GM18505 (cell line): ENCODE measurements around the gene HECTD1.

ENCODE experiments used
- ATAC-seq: cut with Tn5 transposase; IDR thresholded peaks from one replicate; pipeline ENCODE4 v1.9.1; 2021; ENCODE audit not compliant: unreplicated experiment
- POLR2A ChIP-seq: IDR thresholded peaks from 4 replicates; pipeline ENCODE4 v1.6.1; 2011; ENCODE audit warnings: borderline replicate concordance; ENCODE audit not compliant: insufficient read depth, insufficient read length; ENCODE audit errors: extremely low read depth

Gene HECTD1

GRCh38 chr14:31170411-31170810 lies 37.2 kb downstream of the HECTD1 start:
- no peak for ATAC-seq
- no peak for TF ChIP-seq POLR2A

DNA sequence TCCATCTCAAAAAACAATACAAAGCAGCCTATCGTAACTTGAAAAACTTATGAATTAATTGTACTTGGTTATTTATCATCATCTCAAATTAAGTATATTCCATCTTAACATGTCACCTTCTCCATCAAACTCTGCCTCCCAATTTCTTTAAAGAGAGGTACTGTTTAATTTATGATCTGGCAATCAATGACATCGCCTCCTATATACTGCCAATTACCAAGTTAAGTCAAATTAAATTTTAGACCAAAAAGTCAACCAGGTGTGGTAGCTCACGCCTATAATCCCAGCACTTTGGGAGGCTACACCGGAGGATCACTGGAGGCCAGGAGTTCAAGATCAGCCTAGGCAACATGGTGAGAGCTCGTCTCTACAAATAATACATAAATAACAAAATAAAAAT lies 37.7 kb downstream of the HECTD1 start:
- ATAC-seq: no peak
- no peak for TF ChIP-seq POLR2A

GRCh38 chr14:31167032-31167431 lies 40.6 kb downstream of the HECTD1 start:
- TF ChIP-seq POLR2A: no peak
- ATAC-seq: no peak

DNA sequence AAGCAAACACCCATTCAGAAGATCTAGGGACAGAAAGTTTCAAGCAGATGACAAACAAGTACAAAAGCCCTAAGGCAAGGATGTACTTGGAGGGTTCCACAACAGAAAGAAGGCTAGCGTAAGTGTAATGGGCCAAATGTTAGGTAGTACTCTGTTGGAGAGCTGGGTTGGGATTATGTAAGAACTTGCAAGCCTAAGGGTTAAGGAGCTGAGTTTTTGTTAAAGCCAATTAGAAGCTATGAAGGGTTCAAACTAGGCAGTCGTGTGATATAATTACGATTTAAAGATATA lies 41.4 kb downstream of the HECTD1 start:
- TF ChIP-seq POLR2A: no peak
- ATAC-seq: no peak

GRCh38 chr14:31164115-31164514 lies 43.5 kb downstream of the HECTD1 start:
- ATAC-seq: no peak
- no peak for TF ChIP-seq POLR2A

DNA sequence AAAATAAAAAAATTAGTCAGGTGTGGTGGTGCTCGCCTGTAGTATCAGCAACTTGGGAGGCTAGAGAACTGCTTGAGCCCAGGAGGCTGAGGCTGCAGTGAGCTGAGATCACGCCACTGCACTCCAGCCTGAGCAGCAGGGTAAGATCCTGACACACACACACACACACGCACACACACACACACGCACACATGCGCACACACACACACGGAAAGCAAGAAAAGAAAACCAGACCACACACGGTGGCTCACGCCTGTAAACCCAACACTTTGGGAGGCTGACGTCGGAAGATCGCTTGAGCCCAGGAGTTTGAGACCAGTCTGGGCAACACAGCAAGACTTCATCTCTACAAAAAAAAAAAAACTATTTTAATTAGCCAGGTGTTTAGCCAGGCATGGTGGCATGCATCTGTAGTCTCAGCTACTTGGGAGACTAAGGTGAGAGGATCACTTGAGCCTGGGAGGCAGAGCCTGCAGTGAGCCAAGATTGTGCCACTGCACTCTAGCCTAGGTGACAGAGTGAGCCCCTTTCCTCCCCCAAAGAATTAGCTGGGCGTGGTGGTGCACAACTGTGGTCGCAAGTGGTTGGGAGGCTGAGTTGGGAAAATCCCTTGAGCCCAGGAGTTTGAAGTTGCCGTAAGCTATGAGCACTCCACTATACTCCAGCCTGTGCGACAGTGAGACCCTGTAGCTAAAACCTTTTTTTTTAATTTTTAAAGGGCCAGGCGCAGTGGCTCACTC lies 44.5 kb downstream of the HECTD1 start:
- no peak for ATAC-seq
- no peak for TF ChIP-seq POLR2A

DNA sequence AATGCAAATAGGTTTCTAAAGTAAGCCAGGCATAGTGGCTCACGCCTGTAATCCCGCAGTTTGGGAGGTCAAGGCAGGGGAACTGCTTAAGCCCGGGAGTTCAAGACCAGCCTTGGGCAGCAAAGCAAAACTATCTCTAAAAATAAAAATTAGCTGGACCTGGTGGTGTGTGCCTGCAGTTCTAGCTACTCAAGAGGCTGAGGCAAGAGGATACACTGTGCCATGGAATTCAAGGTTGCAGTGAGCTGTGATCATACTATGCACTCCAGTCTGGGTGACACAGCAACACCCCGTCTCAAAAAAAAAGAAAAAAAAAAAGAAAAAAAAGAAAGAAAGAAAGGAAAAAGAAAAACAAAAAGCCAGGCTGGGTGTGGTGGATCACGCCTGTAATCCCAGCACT lies 46.3 kb downstream of the HECTD1 start:
- no peak for TF ChIP-seq POLR2A
- no peak for ATAC-seq

GRCh38 chr14:31159682-31160296 lies 47.8 kb downstream of the HECTD1 start:
- TF ChIP-seq POLR2A: no peak
- ATAC-seq: no peak

- ATAC-seq: no peak
- TF ChIP-seq POLR2A: no peak
These were observed 52.6 kb downstream of the HECTD1 start for GRCh38 chr14:31154956-31155355.

GRCh38 chr14:31142455-31143087 lies 65.0 kb downstream of the HECTD1 start:
- no peak for ATAC-seq
- no peak for TF ChIP-seq POLR2A

GRCh38 chr14:31139301-31139847 lies 68.2 kb downstream of the HECTD1 start:
- no peak for ATAC-seq
- no peak for TF ChIP-seq POLR2A

DNA sequence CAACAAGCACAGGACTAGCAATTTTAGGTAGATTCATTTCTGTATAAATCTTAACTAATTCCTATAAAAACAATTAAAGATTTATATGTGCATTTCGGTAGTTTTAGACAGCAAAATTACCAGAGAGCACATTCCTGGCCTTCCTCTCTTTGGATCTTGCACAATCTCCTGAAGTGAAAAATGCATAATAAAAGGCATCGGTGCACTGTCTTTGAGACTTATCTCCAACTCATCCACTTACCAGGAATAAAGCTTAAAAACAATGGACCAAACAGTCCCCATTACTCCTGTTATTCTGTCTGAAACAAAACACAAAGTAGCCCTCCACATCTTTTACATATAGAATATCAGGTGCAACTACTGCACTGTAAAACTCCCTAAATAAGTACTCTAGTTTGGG lies 69.3 kb downstream of the HECTD1 start:
- ATAC-seq: no peak
- TF ChIP-seq POLR2A: no peak

- ATAC-seq: no peak
- no peak for TF ChIP-seq POLR2A
These were observed 70.2 kb downstream of the HECTD1 start for GRCh38 chr14:31137214-31137889.
